Panc1 (cell line): ENCODE data around the gene ADAMTS10. TPM values are rescaled to one million over a fixed set of nuclear protein-coding genes. Genes with fewer than 3 reads are reported as not detected.

ENCODE experiments used
- ATAC-seq: fragments of 200-7000 bp; cut with Tn5 transposase; 2 replicates; pipeline ENCODE4 v1.9.1; 2020; ENCODE audit warnings: mild to moderate bottlenecking, moderate library complexity
- BruUV-seq: library from RNA; stranded (reverse); fragments of 400-500 nt; replicated peaks from 2 replicates; lab custom pipeline; 2021; lab: Mats Ljungman, UMichigan
- CTCF ChIA-PET: fragments of 300-600 bp; sonication (Branson Sonifier 250); formaldehyde crosslinking; loops from one replicate; lab custom pipeline; 2022; ENCODE audit warnings: antibody characterized with exemption; lab: Charles Lee
- POLR2A ChIA-PET: fragments of 300-600 bp; sonication (Branson Sonifier 250); formaldehyde crosslinking; loops from one replicate; lab custom pipeline; 2022; ENCODE audit warnings: antibody characterized with exemption; lab: Charles Lee
- DNase-seq: peaks from one replicate; pipeline ENCODE4 v3.0.0-alpha.2; 2010; ENCODE audit warnings: low read depth, low spot score
- H3K27ac ChIP-seq: 2 replicates; pipeline ENCODE4 v1.5.1; 2011; ENCODE audit warnings: mild to moderate bottlenecking, low read length, inconsistent platforms
- H3K27me3 ChIP-seq: fragments of 200-500 bp; sonication (Bioruptor generic); 2 replicates; pipeline ENCODE4 v1.6.0; 2014; ENCODE audit warnings: low read length, inconsistent platforms; ENCODE audit not compliant: control insufficient read depth, insufficient read depth
- H3K36me3 ChIP-seq: fragments of 200-500 bp; sonication (Bioruptor generic); 2 replicates; pipeline ENCODE4 v1.5.1; 2014; ENCODE audit warnings: inconsistent platforms, mild to moderate bottlenecking, low read length, moderate library complexity; ENCODE audit not compliant: control insufficient read depth, insufficient read depth
- H3K4me1 ChIP-seq: 2 replicates; pipeline ENCODE4 v1.5.1; 2011; ENCODE audit warnings: inconsistent platforms, mild to moderate bottlenecking, low read length, moderate library complexity; ENCODE audit not compliant: control insufficient read depth, insufficient read depth
- H3K4me3 ChIP-seq, 2 experiments: 2 replicates each; pipeline ENCODE4 v1.5.1; 2011 to 2012; ENCODE audit warnings: low read depth in 2 of 2, low read length in 2 of 2, mild to moderate bottlenecking in 2 of 2, inconsistent platforms in 1 of 2, moderate library complexity in 1 of 2
- H3K9me3 ChIP-seq: fragments of 200-500 bp; sonication (Bioruptor generic); 2 replicates; pipeline ENCODE4 v1.5.1; 2014; ENCODE audit warnings: low read depth, mild to moderate bottlenecking, inconsistent platforms, low read length, moderate library complexity; ENCODE audit not compliant: control insufficient read depth, insufficient read depth
- POLR2AphosphoS5 ChIP-seq: IDR thresholded peaks from 2 replicates; pipeline ENCODE4 v1.6.1; 2012; ENCODE audit warnings: mild to moderate bottlenecking, low read depth, low read length, moderate library complexity
- SIN3A ChIP-seq: IDR thresholded peaks from 2 replicates; pipeline ENCODE4 v1.6.1; 2012; ENCODE audit warnings: low read depth, mild to moderate bottlenecking, low read length, moderate library complexity, borderline replicate concordance; ENCODE audit not compliant: insufficient read depth
- TCF7L2 ChIP-seq: IDR thresholded peaks from 2 replicates; pipeline ENCODE4 v1.6.1; 2011; ENCODE audit warnings: mild to moderate bottlenecking, low read depth, low read length, inconsistent platforms
- in situ Hi-C: cut with HindIII; loops from 2 replicates; pipeline ENCODE4 v1.10.0; 2016; ENCODE audit warnings: low sequenced_read_pairs, low pct_unique_long_range_greater_than_20kb
- intact Hi-C: fragments of 100-400 bp; cut with micrococcal nuclease; formaldehyde crosslinking; loops from one replicate; pipeline ENCODE4 v1.10.0; 2022; ENCODE audit not compliant: unreplicated experiment
- total RNA-seq: library from RNA; stranded (reverse); gene quantifications from one replicate; pipeline ENCODE4 v1.2.1, GENCODE V29; 2021; ENCODE audit not compliant: unreplicated experiment
- TF ChIP-seq, protein P1 (sequence below): fragments of 450-650 bp; IDR thresholded peaks from 2 replicates; pipeline ENCODE4 v1.5.1; 2017; ENCODE audit warnings: mild to moderate bottlenecking
- TF ChIP-seq, protein P2 (sequence below), 2 experiments: IDR thresholded peaks; 2 replicates each; pipeline ENCODE4 v1.6.1; 2011 to 2012; ENCODE audit warnings: low read depth in 2 of 2, control low read depth in 1 of 2, low read length in 1 of 2, mild to moderate bottlenecking in 1 of 2, moderate library complexity in 1 of 2; ENCODE audit not compliant: insufficient read depth in 1 of 2

The ADAMTS10 gene
- total RNA-seq, 1 experiment from 2014 or later = 10.0 TPM

DNA sequence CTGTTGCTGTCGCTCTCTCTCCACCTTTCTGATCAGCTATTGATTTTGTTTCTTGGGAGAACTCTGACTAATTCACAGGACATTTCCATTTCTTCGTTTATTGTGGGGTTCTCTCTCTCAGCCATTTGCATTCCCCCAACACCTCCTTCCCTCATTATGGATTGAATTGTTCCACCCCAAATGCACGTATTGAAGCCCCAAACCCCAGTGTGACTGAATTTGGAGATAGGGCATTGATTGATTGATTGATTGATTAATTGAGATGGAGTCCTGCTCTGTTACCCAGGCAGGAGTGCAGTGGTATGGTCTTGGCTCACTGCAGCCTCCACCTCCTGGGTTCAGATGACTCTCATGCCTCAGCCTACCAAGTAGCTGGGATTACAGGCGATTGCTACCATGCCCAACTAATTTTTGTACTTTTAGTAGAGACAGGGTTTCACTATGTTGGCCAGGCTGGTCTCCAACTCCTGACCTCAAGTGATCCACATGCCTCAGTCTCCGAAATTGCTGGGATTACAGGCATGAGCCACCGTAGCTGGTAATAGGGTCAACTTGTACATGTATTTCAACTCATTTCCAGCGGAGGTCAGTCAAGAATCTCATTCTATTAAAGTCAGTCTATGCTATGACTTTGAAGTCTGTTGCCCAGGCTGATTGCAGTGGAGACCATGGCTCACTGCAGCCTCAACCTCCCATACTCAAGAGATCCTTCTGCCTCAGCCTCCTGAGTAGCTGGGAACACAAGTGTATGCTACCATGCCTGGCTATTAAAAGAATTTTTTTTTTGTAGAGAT, 33.5 kb upstream of the ADAMTS10 start (continued):
- TF ChIP-seq, protein P1, sequence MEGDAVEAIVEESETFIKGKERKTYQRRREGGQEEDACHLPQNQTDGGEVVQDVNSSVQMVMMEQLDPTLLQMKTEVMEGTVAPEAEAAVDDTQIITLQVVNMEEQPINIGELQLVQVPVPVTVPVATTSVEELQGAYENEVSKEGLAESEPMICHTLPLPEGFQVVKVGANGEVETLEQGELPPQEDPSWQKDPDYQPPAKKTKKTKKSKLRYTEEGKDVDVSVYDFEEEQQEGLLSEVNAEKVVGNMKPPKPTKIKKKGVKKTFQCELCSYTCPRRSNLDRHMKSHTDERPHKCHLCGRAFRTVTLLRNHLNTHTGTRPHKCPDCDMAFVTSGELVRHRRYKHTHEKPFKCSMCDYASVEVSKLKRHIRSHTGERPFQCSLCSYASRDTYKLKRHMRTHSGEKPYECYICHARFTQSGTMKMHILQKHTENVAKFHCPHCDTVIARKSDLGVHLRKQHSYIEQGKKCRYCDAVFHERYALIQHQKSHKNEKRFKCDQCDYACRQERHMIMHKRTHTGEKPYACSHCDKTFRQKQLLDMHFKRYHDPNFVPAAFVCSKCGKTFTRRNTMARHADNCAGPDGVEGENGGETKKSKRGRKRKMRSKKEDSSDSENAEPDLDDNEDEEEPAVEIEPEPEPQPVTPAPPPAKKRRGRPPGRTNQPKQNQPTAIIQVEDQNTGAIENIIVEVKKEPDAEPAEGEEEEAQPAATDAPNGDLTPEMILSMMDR = no peak

DNA sequence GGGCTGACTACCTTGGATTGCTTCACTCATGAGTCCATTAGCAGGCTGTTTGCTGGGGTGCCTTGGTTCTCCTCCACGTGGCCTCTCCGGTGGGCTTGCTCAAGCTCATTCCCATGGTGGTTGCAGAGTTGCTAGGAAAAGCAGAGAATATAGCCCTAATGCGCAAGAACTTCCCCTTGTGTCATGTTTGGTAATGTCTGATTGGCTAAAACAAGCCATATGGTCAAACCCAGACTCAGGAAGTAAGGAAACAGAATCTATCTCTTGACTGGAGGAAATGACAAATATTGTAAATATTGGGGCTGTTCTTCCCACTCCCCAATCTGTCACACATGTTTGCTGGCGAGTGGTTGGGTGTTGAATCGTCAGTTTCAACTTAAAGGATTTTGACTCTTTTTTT, 32.0 kb upstream of the ADAMTS10 start:
- Histone ChIP-seq H3K4me1 (peaks cover 12% of the 10 kb centered on the region), H3K36me3 (no peaks in the 10 kb centered on the region), H3K9me3 (no peaks in the 10 kb centered on the region), H3K27ac (no peak overlapping the region), H3K4me3 (no peak overlapping the region), H3K27me3 (no peaks in the 10 kb centered on the region)
- ChIA-PET CTCF (interaction anchor here (0.6 kb wide), 1 partner anchor 22 kb away, joined by 6 read pairs; no protein-coding TSS in a partner anchor), POLR2A (no interaction called here)
- TF ChIP-seq TCF7L2 (no peak), SIN3A (no peak)
- TF ChIP-seq, protein P2, sequence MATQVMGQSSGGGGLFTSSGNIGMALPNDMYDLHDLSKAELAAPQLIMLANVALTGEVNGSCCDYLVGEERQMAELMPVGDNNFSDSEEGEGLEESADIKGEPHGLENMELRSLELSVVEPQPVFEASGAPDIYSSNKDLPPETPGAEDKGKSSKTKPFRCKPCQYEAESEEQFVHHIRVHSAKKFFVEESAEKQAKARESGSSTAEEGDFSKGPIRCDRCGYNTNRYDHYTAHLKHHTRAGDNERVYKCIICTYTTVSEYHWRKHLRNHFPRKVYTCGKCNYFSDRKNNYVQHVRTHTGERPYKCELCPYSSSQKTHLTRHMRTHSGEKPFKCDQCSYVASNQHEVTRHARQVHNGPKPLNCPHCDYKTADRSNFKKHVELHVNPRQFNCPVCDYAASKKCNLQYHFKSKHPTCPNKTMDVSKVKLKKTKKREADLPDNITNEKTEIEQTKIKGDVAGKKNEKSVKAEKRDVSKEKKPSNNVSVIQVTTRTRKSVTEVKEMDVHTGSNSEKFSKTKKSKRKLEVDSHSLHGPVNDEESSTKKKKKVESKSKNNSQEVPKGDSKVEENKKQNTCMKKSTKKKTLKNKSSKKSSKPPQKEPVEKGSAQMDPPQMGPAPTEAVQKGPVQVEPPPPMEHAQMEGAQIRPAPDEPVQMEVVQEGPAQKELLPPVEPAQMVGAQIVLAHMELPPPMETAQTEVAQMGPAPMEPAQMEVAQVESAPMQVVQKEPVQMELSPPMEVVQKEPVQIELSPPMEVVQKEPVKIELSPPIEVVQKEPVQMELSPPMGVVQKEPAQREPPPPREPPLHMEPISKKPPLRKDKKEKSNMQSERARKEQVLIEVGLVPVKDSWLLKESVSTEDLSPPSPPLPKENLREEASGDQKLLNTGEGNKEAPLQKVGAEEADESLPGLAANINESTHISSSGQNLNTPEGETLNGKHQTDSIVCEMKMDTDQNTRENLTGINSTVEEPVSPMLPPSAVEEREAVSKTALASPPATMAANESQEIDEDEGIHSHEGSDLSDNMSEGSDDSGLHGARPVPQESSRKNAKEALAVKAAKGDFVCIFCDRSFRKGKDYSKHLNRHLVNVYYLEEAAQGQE (IDR thresholded peaks at IDR 0.05; ENCODE audit: insufficient read depth in 1 of 2, low read depth in 2 of 2, low read length in 1 of 2) = no peak
- intact Hi-C loops = no loop called here
- in situ Hi-C loops = no loop called here
- DNase-seq = no peak
- BruUV-seq = no TSS peak
- no peak for ATAC-seq

DNA sequence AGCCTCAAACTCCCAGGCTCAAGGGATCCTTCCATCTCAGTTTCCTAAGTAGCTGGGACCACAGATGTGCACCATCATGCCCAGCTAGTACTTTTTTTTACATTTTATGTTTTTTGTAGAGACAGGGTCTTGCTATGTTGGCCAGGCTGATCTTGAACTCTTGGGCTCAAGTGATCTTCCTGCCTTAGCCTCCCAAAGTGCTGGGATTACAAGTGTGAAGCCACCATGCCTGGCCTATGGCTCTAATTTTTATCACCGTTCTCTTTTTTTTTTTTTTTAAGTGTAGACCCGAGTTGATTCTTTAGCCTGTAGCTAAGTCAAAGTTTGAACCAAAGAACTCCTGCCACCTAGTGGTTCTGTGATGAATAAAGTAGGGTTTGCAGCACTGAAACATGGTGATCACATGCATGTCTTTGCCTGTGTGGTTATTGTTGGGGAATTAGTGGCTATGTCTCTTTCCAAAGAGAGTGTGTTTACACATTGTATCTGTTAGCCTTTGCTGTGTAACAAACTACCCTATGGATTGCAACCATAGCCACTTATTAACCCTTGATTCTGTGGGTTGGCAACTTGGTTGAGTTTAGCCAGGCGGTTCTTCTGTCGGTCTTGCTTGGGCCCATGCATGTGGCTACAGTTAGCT, 31.5 kb upstream of the ADAMTS10 start:
- TF ChIP-seq POLR2AphosphoS5 = no peak
- TF ChIP-seq SIN3A = no peak
- TF ChIP-seq, protein P1 = no peak; the same call in 1 of the 2 replicates
- no peak for TF ChIP-seq TCF7L2
- TF ChIP-seq, protein P2 (IDR thresholded peaks at IDR 0.05; ENCODE audit: insufficient read depth in 1 of 2, low read depth in 2 of 2, low read length in 1 of 2) = no peak
- H3K27ac ChIP-seq = no peak overlapping the region
- H3K4me3 ChIP-seq = no peak overlapping the region
- DNase-seq (no peak), ATAC-seq (no peak)
- no TSS peak for BruUV-seq
- in situ Hi-C loops (no loop called here), intact Hi-C loops (no loop called here)
- ChIA-PET CTCF (interaction anchor here (0.5 to 0.7 kb wide), 3 partner anchors 22 to 1172 kb away, joined by 4 to 11 read pairs (median 6); no protein-coding TSS in a partner anchor), POLR2A (interaction anchor here (0.7 kb wide), 1 partner anchor 276 kb away, joined by 4 read pairs; no protein-coding TSS in a partner anchor)
- no peaks in the 10 kb centered on the region for H3K27me3 ChIP-seq
- H3K36me3 ChIP-seq = no peaks in the 10 kb centered on the region
- peaks cover 12% of the 10 kb centered on the region for H3K4me1 ChIP-seq
- no peaks in the 10 kb centered on the region for H3K9me3 ChIP-seq
